GM23338 (cell line): ENCODE results near the gene NDUFA9. TPM values are rescaled to one million over a fixed set of nuclear protein-coding genes. Genes with fewer than 3 reads are reported as not detected.

ENCODE experiments used
- ATAC-seq: fragments of 200-7000 bp; cut with Tn5 transposase; 3 replicates; pipeline ENCODE4 v1.9.1; 2020
- DNase-seq: peaks from one replicate; pipeline ENCODE4 v3.0.0-alpha.2; 2015; ENCODE audit warnings: low spot score
- H2AFZ ChIP-seq: fragments of 200-600 bp; sonication (generic); 2 replicates; pipeline ENCODE4 v1.8.0; 2016; ENCODE audit warnings: antibody characterized with exemption, mild to moderate bottlenecking, moderate library complexity
- H3F3A ChIP-seq: fragments of 200-600 bp; sonication (generic); replicated peaks from 2 replicates; pipeline ENCODE4 v1.8.0; 2017; ENCODE audit warnings: antibody characterized with exemption, mixed run types, low read depth
- H3K27ac ChIP-seq: fragments of 200-600 bp; sonication (generic); 2 replicates; pipeline ENCODE4 v1.6.1; 2016; ENCODE audit warnings: low read depth
- H3K27me3 ChIP-seq: fragments of 200-600 bp; sonication (generic); 2 replicates; pipeline ENCODE4 v1.8.0; 2016; ENCODE audit warnings: mild to moderate bottlenecking, mixed run types, moderate library complexity; ENCODE audit not compliant: insufficient read depth
- H3K36me3 ChIP-seq: fragments of 200-600 bp; sonication (generic); 2 replicates; pipeline ENCODE4 v1.8.0; 2016; ENCODE audit warnings: mild to moderate bottlenecking; ENCODE audit not compliant: insufficient read depth
- H3K4me1 ChIP-seq: fragments of 200-600 bp; sonication (generic); 2 replicates; pipeline ENCODE4 v1.8.0; 2016; ENCODE audit warnings: mild to moderate bottlenecking, moderate library complexity; ENCODE audit not compliant: insufficient read depth
- H3K4me2 ChIP-seq: fragments of 200-600 bp; sonication (generic); 2 replicates; pipeline ENCODE4 v1.7.1; 2017; ENCODE audit warnings: mixed run types
- H3K4me3 ChIP-seq: fragments of 200-600 bp; sonication (generic); 2 replicates; pipeline ENCODE4 v1.6.1; 2016; ENCODE audit warnings: mixed run types
- H3K79me2 ChIP-seq: fragments of 200-600 bp; sonication (generic); replicated peaks from 2 replicates; pipeline ENCODE4 v1.8.0; 2017; ENCODE audit warnings: mild to moderate bottlenecking; ENCODE audit not compliant: insufficient read depth
- H3K9me2 ChIP-seq: fragments of 200-600 bp; sonication (generic); 2 replicates; pipeline ENCODE4 v1.8.0; 2017; ENCODE audit not compliant: insufficient read depth
- H4K20me1 ChIP-seq: fragments of 200-600 bp; sonication (generic); replicated peaks from 2 replicates; pipeline ENCODE4 v1.8.0; 2017; ENCODE audit warnings: mild to moderate bottlenecking; ENCODE audit not compliant: insufficient read depth
- H3K27ac Mint-ChIP-seq: 2 replicates; pipeline ENCODE4 v1.8.0; 2020; ENCODE audit warnings: inconsistent platforms, mild to moderate bottlenecking, moderate library complexity, mixed read lengths
- H3K27me3 Mint-ChIP-seq: 3 replicates; pipeline ENCODE4 v1.8.0; 2022; ENCODE audit warnings: low read depth, mild to moderate bottlenecking, moderate library complexity, mixed read lengths, inconsistent platforms; ENCODE audit not compliant: insufficient read depth, poor library complexity
- H3K36me3 Mint-ChIP-seq: 3 replicates; pipeline ENCODE4 v1.8.0; 2021; ENCODE audit warnings: low read depth, mild to moderate bottlenecking, inconsistent platforms, moderate library complexity, mixed read lengths
- H3K4me1 Mint-ChIP-seq: 3 replicates; pipeline ENCODE4 v1.8.0; 2020; ENCODE audit warnings: mild to moderate bottlenecking, inconsistent platforms, mixed read lengths
- H3K4me3 Mint-ChIP-seq: 3 replicates; pipeline ENCODE4 v1.8.0; 2021; ENCODE audit warnings: moderate library complexity, mild to moderate bottlenecking, inconsistent platforms, mixed read lengths
- H3K9me3 Mint-ChIP-seq: 3 replicates; pipeline ENCODE4 v1.8.0; 2020; ENCODE audit warnings: moderate library complexity, mild to moderate bottlenecking, inconsistent platforms, mixed read lengths
- CREB1 ChIP-seq: fragments of 250-450 bp; sonication (Bioruptor Pico); IDR thresholded peaks from 2 replicates; pipeline ENCODE4 v1.5.0; 2020; ENCODE audit warnings: low read depth, mild to moderate bottlenecking, moderate library complexity
- ETS1 ChIP-seq: IDR thresholded peaks from 2 replicates; pipeline ENCODE4 v1.6.1; 2016; ENCODE audit warnings: antibody characterized with exemption
- EZH2 ChIP-seq: fragments of 200-600 bp; sonication (generic); IDR thresholded peaks from one replicate; pipeline ENCODE4 v1.8.0; 2017; ENCODE audit warnings: antibody characterized with exemption, mild to moderate bottlenecking, low read depth; ENCODE audit not compliant: unreplicated experiment
- EZH2phosphoT487 ChIP-seq: fragments of 200-600 bp; sonication (generic); IDR thresholded peaks from one replicate; pipeline ENCODE4 v1.8.1; 2018; ENCODE audit warnings: antibody characterized with exemption; ENCODE audit not compliant: unreplicated experiment
- JUNB ChIP-seq: IDR thresholded peaks from one replicate; pipeline ENCODE4 v1.6.1; 2016; ENCODE audit warnings: antibody characterized with exemption; ENCODE audit not compliant: unreplicated experiment
- NANOG ChIP-seq: IDR thresholded peaks from 2 replicates; pipeline ENCODE4 v1.6.1; 2016; ENCODE audit warnings: antibody characterized with exemption, borderline replicate concordance
- POLR2AphosphoS5 ChIP-seq: IDR thresholded peaks from 2 replicates; pipeline ENCODE4 v1.6.1; 2016; ENCODE audit warnings: antibody characterized with exemption, low read depth
- STAT1 ChIP-seq: IDR thresholded peaks from one replicate; pipeline ENCODE4 v1.6.1; 2016; ENCODE audit warnings: antibody characterized with exemption; ENCODE audit not compliant: unreplicated experiment
- ZNF114 ChIP-seq: fragments of 250-450 bp; sonication (Bioruptor Pico); IDR thresholded peaks from 2 replicates; pipeline ENCODE4 v1.5.0; 2020; ENCODE audit warnings: mild to moderate bottlenecking, moderate library complexity
- ZNF331 ChIP-seq: fragments of 250-450 bp; sonication (Bioruptor Pico); IDR thresholded peaks from 2 replicates; pipeline ENCODE4 v1.5.0; 2020; ENCODE audit warnings: low read depth, mild to moderate bottlenecking, moderate library complexity
- polyA plus RNA-seq: library from polyadenylated mRNA; unstranded; fragments of >200 nt; fragmentation: Nextera tagmentation; extraction: Ambion mirVana; gene quantifications from 2 replicates; pipeline ENCODE4 v1.2.1, GENCODE V29; 2016
- total RNA-seq: library from RNA; depleted of rRNA; stranded (reverse); fragments of >200 nt; shearing (Covaris generic); gene quantifications from 2 replicates; pipeline ENCODE4 v1.2.3, GENCODE V29; 2014
- TF ChIP-seq, protein P1 (sequence below), 2 experiments: fragments of 200-600 bp in 1 of 2; sonication (generic) in 1 of 2; conservative IDR thresholded peaks; 2 replicates each; pipeline versions ENCODE4 v1.5.1 to v1.6.1; 2016 to 2017; ENCODE audit warnings: antibody characterized with exemption in 2 of 2, low read depth in 2 of 2, mild to moderate bottlenecking in 2 of 2, moderate library complexity in 1 of 2
- TF ChIP-seq, protein P2 (sequence below): fragments of 250-450 bp; sonication (Bioruptor Pico); IDR thresholded peaks from 2 replicates; pipeline ENCODE4 v1.5.0; 2020; ENCODE audit warnings: mild to moderate bottlenecking, moderate library complexity
- TF ChIP-seq, protein P3 (sequence below): IDR thresholded peaks from one replicate; pipeline ENCODE4 v1.6.1; 2018; ENCODE audit warnings: antibody characterized with exemption; ENCODE audit not compliant: unreplicated experiment

Gene NDUFA9
- total and polyA plus RNA-seq, 2 experiments from 2014 or later, result 35.4 to 79.8 TPM

GRCh38 chr12:4603946-4604345, 45.0 kb upstream of the NDUFA9 start:
- H3K36me3 Mint-ChIP-seq, result no peaks in the 10 kb centered on the region
- Histone ChIP-seq H3K4me2 (no peak overlapping the region), H3K27ac (no peak overlapping the region), H4K20me1 (no peaks in the 10 kb centered on the region), H3K4me3 (no peak overlapping the region), H3K27me3 (no peaks in the 10 kb centered on the region), H2AFZ (no peak overlapping the region), H3K4me1 (no peaks in the 10 kb centered on the region), H3K36me3 (no peaks in the 10 kb centered on the region), H3F3A (no peaks in the 10 kb centered on the region), H3K9me2 (peaks cover 3% of the 10 kb centered on the region; the same call in 1 of the 2 replicates), H3K79me2 (no peaks in the 10 kb centered on the region; the same call in 1 of the 2 replicates)
- H3K27me3 Mint-ChIP-seq, result peaks cover 11% of the 10 kb centered on the region
- peaks cover 3% of the 10 kb centered on the region; the same call in 1 of the 3 replicates for H3K4me1 Mint-ChIP-seq
- TF ChIP-seq EZH2, result no peak
- no peak for TF ChIP-seq EZH2phosphoT487
- TF ChIP-seq ZNF331 (CRISPR knock-in tag), result no peak
- TF ChIP-seq ETS1, result no peak
- TF ChIP-seq, protein P1, sequence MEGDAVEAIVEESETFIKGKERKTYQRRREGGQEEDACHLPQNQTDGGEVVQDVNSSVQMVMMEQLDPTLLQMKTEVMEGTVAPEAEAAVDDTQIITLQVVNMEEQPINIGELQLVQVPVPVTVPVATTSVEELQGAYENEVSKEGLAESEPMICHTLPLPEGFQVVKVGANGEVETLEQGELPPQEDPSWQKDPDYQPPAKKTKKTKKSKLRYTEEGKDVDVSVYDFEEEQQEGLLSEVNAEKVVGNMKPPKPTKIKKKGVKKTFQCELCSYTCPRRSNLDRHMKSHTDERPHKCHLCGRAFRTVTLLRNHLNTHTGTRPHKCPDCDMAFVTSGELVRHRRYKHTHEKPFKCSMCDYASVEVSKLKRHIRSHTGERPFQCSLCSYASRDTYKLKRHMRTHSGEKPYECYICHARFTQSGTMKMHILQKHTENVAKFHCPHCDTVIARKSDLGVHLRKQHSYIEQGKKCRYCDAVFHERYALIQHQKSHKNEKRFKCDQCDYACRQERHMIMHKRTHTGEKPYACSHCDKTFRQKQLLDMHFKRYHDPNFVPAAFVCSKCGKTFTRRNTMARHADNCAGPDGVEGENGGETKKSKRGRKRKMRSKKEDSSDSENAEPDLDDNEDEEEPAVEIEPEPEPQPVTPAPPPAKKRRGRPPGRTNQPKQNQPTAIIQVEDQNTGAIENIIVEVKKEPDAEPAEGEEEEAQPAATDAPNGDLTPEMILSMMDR (conservative IDR thresholded peaks at IDR 0.05; ENCODE audit: low read depth in 2 of 2), result no peak
- TF ChIP-seq POLR2AphosphoS5, result no peak
- TF ChIP-seq, protein P2, sequence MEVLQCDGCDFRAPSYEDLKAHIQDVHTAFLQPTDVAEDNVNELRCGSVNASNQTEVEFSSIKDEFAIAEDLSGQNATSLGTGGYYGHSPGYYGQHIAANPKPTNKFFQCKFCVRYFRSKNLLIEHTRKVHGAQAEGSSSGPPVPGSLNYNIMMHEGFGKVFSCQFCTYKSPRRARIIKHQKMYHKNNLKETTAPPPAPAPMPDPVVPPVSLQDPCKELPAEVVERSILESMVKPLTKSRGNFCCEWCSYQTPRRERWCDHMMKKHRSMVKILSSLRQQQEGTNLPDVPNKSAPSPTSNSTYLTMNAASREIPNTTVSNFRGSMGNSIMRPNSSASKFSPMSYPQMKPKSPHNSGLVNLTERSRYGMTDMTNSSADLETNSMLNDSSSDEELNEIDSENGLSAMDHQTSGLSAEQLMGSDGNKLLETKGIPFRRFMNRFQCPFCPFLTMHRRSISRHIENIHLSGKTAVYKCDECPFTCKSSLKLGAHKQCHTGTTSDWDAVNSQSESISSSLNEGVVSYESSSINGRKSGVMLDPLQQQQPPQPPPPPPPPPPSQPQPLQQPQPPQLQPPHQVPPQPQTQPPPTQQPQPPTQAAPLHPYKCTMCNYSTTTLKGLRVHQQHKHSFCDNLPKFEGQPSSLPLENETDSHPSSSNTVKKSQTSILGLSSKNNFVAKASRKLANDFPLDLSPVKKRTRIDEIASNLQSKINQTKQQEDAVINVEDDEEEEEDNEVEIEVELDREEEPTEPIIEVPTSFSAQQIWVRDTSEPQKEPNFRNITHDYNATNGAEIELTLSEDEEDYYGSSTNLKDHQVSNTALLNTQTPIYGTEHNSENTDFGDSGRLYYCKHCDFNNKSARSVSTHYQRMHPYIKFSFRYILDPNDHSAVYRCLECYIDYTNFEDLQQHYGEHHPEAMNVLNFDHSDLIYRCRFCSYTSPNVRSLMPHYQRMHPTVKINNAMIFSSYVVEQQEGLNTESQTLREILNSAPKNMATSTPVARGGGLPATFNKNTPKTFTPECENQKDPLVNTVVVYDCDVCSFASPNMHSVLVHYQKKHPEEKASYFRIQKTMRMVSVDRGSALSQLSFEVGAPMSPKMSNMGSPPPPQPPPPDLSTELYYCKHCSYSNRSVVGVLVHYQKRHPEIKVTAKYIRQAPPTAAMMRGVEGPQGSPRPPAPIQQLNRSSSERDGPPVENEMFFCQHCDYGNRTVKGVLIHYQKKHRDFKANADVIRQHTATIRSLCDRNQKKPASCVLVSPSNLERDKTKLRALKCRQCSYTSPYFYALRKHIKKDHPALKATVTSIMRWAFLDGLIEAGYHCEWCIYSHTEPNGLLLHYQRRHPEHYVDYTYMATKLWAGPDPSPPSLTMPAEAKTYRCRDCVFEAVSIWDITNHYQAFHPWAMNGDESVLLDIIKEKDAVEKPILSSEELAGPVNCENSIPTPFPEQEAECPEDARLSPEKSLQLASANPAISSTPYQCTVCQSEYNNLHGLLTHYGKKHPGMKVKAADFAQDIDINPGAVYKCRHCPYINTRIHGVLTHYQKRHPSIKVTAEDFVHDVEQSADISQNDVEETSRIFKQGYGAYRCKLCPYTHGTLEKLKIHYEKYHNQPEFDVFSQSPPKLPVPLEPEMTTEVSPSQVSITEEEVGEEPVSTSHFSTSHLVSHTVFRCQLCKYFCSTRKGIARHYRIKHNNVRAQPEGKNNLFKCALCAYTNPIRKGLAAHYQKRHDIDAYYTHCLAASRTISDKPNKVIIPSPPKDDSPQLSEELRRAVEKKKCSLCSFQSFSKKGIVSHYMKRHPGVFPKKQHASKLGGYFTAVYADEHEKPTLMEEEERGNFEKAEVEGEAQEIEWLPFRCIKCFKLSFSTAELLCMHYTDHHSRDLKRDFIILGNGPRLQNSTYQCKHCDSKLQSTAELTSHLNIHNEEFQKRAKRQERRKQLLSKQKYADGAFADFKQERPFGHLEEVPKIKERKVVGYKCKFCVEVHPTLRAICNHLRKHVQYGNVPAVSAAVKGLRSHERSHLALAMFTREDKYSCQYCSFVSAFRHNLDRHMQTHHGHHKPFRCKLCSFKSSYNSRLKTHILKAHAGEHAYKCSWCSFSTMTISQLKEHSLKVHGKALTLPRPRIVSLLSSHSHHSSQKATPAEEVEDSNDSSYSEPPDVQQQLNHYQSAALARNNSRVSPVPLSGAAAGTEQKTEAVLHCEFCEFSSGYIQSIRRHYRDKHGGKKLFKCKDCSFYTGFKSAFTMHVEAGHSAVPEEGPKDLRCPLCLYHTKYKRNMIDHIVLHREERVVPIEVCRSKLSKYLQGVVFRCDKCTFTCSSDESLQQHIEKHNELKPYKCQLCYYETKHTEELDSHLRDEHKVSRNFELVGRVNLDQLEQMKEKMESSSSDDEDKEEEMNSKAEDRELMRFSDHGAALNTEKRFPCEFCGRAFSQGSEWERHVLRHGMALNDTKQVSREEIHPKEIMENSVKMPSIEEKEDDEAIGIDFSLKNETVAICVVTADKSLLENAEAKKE (CRISPR knock-in tag), result no peak
- no peak for TF ChIP-seq CREB1
- TF ChIP-seq STAT1, result no peak
- TF ChIP-seq, protein P3, sequence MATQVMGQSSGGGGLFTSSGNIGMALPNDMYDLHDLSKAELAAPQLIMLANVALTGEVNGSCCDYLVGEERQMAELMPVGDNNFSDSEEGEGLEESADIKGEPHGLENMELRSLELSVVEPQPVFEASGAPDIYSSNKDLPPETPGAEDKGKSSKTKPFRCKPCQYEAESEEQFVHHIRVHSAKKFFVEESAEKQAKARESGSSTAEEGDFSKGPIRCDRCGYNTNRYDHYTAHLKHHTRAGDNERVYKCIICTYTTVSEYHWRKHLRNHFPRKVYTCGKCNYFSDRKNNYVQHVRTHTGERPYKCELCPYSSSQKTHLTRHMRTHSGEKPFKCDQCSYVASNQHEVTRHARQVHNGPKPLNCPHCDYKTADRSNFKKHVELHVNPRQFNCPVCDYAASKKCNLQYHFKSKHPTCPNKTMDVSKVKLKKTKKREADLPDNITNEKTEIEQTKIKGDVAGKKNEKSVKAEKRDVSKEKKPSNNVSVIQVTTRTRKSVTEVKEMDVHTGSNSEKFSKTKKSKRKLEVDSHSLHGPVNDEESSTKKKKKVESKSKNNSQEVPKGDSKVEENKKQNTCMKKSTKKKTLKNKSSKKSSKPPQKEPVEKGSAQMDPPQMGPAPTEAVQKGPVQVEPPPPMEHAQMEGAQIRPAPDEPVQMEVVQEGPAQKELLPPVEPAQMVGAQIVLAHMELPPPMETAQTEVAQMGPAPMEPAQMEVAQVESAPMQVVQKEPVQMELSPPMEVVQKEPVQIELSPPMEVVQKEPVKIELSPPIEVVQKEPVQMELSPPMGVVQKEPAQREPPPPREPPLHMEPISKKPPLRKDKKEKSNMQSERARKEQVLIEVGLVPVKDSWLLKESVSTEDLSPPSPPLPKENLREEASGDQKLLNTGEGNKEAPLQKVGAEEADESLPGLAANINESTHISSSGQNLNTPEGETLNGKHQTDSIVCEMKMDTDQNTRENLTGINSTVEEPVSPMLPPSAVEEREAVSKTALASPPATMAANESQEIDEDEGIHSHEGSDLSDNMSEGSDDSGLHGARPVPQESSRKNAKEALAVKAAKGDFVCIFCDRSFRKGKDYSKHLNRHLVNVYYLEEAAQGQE, result no peak
- TF ChIP-seq NANOG, result no peak
- TF ChIP-seq ZNF114 (CRISPR knock-in tag), result no peak
- TF ChIP-seq JUNB, result no peak
- H3K27ac Mint-ChIP-seq, result no peak overlapping the region
- ATAC-seq, result no peak
- H3K9me3 Mint-ChIP-seq, result no peaks in the 10 kb centered on the region
- no peak for DNase-seq
- H3K4me3 Mint-ChIP-seq, result no peak overlapping the region
